Hepatocyte (in vitro differentiated cells): ENCODE results near the gene SHISAL1.

Source experiments
- EZH2 ChIP-seq: fragments of 200-600 bp; sonication (generic); IDR thresholded peaks from 2 replicates; pipeline ENCODE4 v1.6.1; 2016; ENCODE audit warnings: antibody characterized with exemption, mild to moderate bottlenecking, borderline replicate concordance
- TF ChIP-seq, protein P1 (sequence below): fragments of 200-600 bp; sonication (generic); IDR thresholded peaks from 2 replicates; pipeline ENCODE4 v1.5.1; 2016; ENCODE audit warnings: antibody characterized with exemption, mild to moderate bottlenecking; ENCODE audit not compliant: poor library complexity

DNA sequence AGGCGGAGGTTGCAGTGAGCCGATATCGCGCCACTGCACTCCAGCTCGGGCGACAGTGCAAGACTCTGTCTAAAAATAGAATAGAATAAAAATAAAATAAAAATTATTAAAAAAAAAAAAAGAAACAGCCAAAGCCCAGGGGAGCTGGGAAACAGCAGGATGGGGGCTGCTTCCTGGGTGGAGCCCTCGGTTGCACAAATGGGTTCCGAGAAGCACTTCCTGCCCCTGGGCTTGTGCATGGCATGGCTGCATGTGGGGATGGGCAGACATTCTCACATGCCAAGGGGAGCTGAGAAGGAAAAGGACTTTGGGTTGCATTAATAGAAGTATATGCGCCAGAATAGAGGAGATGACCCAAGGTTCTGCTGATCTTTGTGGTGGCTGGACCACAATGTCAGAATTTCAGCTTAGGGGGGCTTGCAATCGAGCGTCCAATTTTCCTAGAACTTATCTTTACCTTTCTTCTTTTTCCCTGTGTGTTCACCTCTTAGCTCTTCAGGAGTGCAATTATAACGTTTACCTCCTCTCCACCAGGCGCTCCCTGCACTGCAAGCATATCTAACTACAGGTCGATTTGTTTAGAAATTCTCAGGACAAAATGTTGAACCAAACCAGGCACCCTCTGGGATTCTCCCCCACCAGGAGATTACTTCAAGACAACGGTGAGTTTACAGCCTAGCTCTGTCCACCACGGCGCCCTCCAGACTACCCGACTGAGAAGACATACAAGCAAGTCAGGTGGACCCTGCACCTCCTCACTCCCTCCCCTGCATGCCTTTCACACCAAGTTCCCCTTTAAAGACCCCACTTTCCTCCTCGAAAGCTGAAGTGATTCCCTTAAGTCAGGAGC, 53.2 kb downstream of the SHISAL1 start:
- TF ChIP-seq, protein P1, sequence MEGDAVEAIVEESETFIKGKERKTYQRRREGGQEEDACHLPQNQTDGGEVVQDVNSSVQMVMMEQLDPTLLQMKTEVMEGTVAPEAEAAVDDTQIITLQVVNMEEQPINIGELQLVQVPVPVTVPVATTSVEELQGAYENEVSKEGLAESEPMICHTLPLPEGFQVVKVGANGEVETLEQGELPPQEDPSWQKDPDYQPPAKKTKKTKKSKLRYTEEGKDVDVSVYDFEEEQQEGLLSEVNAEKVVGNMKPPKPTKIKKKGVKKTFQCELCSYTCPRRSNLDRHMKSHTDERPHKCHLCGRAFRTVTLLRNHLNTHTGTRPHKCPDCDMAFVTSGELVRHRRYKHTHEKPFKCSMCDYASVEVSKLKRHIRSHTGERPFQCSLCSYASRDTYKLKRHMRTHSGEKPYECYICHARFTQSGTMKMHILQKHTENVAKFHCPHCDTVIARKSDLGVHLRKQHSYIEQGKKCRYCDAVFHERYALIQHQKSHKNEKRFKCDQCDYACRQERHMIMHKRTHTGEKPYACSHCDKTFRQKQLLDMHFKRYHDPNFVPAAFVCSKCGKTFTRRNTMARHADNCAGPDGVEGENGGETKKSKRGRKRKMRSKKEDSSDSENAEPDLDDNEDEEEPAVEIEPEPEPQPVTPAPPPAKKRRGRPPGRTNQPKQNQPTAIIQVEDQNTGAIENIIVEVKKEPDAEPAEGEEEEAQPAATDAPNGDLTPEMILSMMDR: no peak
- TF ChIP-seq EZH2: no peak
